Activated CD4-positive, alpha-beta T cell treated with anti-CD3 and anti-CD28 coated beads for 1 hour (primary cell): ENCODE data around the gene COBL.

Experiments used
- DNase-seq: peaks from one replicate; pipeline ENCODE4 v3.0.0-alpha.2; 2020

COBL gene

GRCh38 chr7:51300762-51301674 is 15.6 kb downstream of the COBL start:
- no peak for DNase-seq

- no peak for DNase-seq
Observed at GRCh38 chr7:51299391-51300133, 17.0 kb downstream of the COBL start.

- DNase-seq = no peak
Observed at GRCh38 chr7:51298912-51299311, 17.7 kb downstream of the COBL start.

- DNase-seq = no peak
Observed at GRCh38 chr7:51297986-51298385, 18.6 kb downstream of the COBL start.

GRCh38 chr7:51295440-51296245 is 21.0 kb downstream of the COBL start:
- DNase-seq = no peak

- no peak for DNase-seq
Observed at GRCh38 chr7:51292596-51292995, 24.0 kb downstream of the COBL start.

- no peak for DNase-seq
Observed at GRCh38 chr7:51290702-51291540, 25.7 kb downstream of the COBL start.

GRCh38 chr7:51290304-51290637 is 26.3 kb downstream of the COBL start:
- no peak for DNase-seq

GRCh38 chr7:51289623-51290303 is 26.8 kb downstream of the COBL start:
- DNase-seq = no peak

- no peak for DNase-seq
Observed at GRCh38 chr7:51288896-51289622, 27.6 kb downstream of the COBL start.

GRCh38 chr7:51286401-51286800 is 30.2 kb downstream of the COBL start:
- DNase-seq = no peak

GRCh38 chr7:51280156-51280555 is 36.5 kb downstream of the COBL start:
- DNase-seq = no peak

- no peak for DNase-seq
Observed at GRCh38 chr7:51279391-51280023, 37.1 kb downstream of the COBL start.

GRCh38 chr7:51278797-51279196 is 37.8 kb downstream of the COBL start:
- DNase-seq = no peak

GRCh38 chr7:51276967-51277366 is 39.6 kb downstream of the COBL start:
- DNase-seq = no peak

- DNase-seq = no peak
Observed at GRCh38 chr7:51276091-51276605, 40.5 kb downstream of the COBL start.

GRCh38 chr7:51275532-51275931 is 41.1 kb downstream of the COBL start:
- no peak for DNase-seq

GRCh38 chr7:51274955-51275354 is 41.7 kb downstream of the COBL start:
- DNase-seq = no peak

- DNase-seq = no peak
Observed at GRCh38 chr7:51274001-51274400, 42.6 kb downstream of the COBL start.

- DNase-seq = no peak
Observed at GRCh38 chr7:51273360-51273759, 43.2 kb downstream of the COBL start.
